ENCODE measurements around the gene CDH23.

The CDH23 gene

DNA sequence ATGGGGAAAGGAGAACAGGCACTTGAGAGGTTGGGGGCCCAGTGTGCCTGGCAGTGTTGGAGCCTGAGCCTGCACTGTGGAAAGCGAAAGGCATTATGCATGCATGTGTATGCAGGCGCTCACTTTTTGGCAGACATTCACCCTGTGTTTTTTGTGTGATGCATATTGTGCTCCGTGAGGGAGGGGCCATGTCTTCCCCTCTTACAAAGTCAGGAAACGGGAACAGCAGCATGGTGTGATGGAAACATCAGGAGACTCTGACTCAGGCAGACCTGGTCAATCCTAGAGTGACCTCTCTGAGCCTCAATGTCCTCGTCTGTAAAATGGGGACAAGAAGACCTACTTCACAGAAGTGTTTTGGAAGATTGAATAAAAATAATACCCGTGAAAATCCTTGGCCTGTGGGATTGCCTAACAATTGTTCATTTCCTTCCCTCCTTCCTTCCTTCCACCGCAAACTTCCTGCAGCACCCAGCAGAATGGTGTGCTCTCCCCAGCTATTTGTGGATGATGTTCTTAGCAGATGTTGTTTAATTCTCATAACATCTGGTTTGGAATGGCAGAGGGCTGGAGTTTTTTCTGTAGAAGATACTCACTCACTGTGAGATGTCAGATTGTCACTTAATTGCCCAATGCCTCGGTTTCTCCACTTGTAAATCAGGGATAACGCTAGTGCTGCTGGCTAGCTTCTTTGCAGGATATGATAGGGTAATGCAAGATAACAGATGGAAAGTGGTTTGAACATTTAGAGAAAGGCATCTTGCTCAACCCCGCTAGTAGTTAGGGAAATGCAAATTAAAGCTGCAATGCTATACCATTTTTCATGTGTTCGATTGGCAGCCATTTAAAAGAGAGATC is 39.8 kb downstream of the CDH23 start:
- TF ChIP-seq, protein P1, sequence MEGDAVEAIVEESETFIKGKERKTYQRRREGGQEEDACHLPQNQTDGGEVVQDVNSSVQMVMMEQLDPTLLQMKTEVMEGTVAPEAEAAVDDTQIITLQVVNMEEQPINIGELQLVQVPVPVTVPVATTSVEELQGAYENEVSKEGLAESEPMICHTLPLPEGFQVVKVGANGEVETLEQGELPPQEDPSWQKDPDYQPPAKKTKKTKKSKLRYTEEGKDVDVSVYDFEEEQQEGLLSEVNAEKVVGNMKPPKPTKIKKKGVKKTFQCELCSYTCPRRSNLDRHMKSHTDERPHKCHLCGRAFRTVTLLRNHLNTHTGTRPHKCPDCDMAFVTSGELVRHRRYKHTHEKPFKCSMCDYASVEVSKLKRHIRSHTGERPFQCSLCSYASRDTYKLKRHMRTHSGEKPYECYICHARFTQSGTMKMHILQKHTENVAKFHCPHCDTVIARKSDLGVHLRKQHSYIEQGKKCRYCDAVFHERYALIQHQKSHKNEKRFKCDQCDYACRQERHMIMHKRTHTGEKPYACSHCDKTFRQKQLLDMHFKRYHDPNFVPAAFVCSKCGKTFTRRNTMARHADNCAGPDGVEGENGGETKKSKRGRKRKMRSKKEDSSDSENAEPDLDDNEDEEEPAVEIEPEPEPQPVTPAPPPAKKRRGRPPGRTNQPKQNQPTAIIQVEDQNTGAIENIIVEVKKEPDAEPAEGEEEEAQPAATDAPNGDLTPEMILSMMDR (conservative IDR thresholded peaks at IDR 0.05; ENCODE audit: low read depth, low read length), result no peak
- H3K4me3 ChIP-seq (ENCODE audit: low read depth, low read length), result no peak overlapping the region
- DNase-seq (ENCODE audit: low read depth), result no peak

GRCh38 chr10:71437537-71438092 is 40.9 kb downstream of the CDH23 start:
- DNase-seq (ENCODE audit: low read depth), result no peak
- H3K4me3 ChIP-seq (ENCODE audit: low read depth, low read length), result no peak overlapping the region
- TF ChIP-seq, protein P1 (conservative IDR thresholded peaks at IDR 0.05; ENCODE audit: low read depth, low read length), result no peak

DNA sequence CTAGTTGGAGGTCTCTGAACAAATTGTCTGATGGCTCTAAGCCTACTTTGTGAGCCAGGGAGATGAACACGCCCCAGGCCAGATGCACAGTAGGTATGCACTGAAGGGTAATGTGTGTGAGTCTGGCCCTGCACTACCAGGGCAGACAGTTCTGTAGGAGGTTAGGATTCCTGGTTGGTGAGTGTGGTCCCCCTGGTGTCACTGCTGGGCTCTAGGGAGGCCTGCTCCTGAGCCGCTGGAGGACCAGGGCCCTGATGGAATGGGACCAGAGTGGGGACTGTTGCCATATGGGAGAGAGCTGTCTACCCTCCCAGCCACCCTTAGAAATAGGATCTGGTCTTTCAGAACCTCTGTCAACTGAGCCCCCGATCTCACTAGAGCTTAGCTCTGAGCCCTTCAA is 42.0 kb downstream of the CDH23 start:
- no peak for DNase-seq (ENCODE audit: low read depth)
- TF ChIP-seq, protein P1 (conservative IDR thresholded peaks at IDR 0.05; ENCODE audit: low read depth, low read length), result no peak
- no peak overlapping the region for H3K4me3 ChIP-seq (ENCODE audit: low read depth, low read length)

GRCh38 chr10:71439670-71440425 is 43.1 kb downstream of the CDH23 start:
- H3K4me3 ChIP-seq (ENCODE audit: low read depth, low read length), result no peak overlapping the region
- DNase-seq (ENCODE audit: low read depth), result no peak
- TF ChIP-seq, protein P1 (conservative IDR thresholded peaks at IDR 0.05; ENCODE audit: low read depth, low read length), result no peak

GRCh38 chr10:71440506-71441035 is 43.9 kb downstream of the CDH23 start:
- TF ChIP-seq, protein P1 (conservative IDR thresholded peaks at IDR 0.05; ENCODE audit: low read depth, low read length), result no peak
- no peak for DNase-seq (ENCODE audit: low read depth)
- no peak overlapping the region for H3K4me3 ChIP-seq (ENCODE audit: low read depth, low read length)

DNA sequence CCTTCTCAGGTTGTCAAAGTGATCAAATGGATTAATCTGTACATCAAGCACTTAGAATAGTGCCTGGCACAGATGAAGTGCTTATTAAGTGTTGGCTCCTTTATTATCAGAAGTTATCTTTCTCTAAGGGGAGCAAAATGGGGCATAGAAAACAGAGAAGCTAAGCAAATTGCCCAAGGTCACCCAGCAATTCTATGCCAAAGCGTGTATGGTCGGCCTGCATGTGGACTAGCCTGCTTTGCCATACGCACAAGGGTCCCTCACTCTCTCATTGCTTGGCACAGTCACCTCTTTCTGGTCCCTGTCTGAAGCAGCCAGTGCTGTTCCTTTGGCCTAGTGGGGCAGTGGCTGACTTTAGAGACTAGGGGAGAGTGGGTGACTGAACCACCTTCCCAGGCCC is 45.3 kb downstream of the CDH23 start:
- H3K4me3 ChIP-seq (ENCODE audit: low read depth, low read length), result no peak overlapping the region
- TF ChIP-seq, protein P1 (conservative IDR thresholded peaks at IDR 0.05; ENCODE audit: low read depth, low read length), result no peak
- DNase-seq (ENCODE audit: low read depth), result no peak

Measured in choroid plexus epithelial cell (primary cell).